Fibroblast of the aortic adventitia (primary cell): ENCODE results near the gene NELL1. TPM values are rescaled to one million over a fixed set of nuclear protein-coding genes. Genes with fewer than 3 reads are reported as not detected.
"Not testable (repeated sequence)": the region's sequence is repeated elsewhere in the genome, so short reads cannot be mapped to it uniquely, and the experiment has no call there.

Source experiments
- DNase-seq: peaks from one replicate; pipeline ENCODE4 v3.0.0-alpha.2; 2010; ENCODE audit warnings: low read depth
- H3K4me3 ChIP-seq: 2 replicates; pipeline ENCODE4 v1.5.1; 2011; ENCODE audit warnings: low read depth, mild to moderate bottlenecking, control low read depth, low read length, moderate library complexity
- CTCF ChIP-seq: IDR thresholded peaks from 2 replicates; pipeline ENCODE4 v1.5.1; 2011; ENCODE audit warnings: mild to moderate bottlenecking, low read length, control low read depth, inconsistent platforms; ENCODE audit not compliant: insufficient read depth
- total RNA-seq: library from RNA; depleted of rRNA; stranded (reverse); fragments of >200 nt; gene quantifications from 2 replicates; pipeline ENCODE4 v1.2.3, GENCODE V29; 2012; ENCODE audit warnings: low replicate concordance

NELL1 gene
- total RNA-seq, 1 donor: not detected

- DNase-seq: no peak
- no peak for TF ChIP-seq CTCF
- H3K4me3 ChIP-seq: no peak overlapping the region
Observed at GRCh38 chr11:21254790-21255189, 585.4 kb downstream of the NELL1 start.

GRCh38 chr11:21257461-21257860 is 588.1 kb downstream of the NELL1 start:
- TF ChIP-seq CTCF: no peak
- DNase-seq: no peak
- H3K4me3 ChIP-seq: no peak overlapping the region

- TF ChIP-seq CTCF: no peak
- DNase-seq: no peak
- H3K4me3 ChIP-seq: no peak overlapping the region
Observed at GRCh38 chr11:21258414-21258813, 589.0 kb downstream of the NELL1 start.

GRCh38 chr11:21260101-21260500 is 590.7 kb downstream of the NELL1 start:
- H3K4me3 ChIP-seq: no peak overlapping the region
- DNase-seq: no peak
- no peak for TF ChIP-seq CTCF

- TF ChIP-seq CTCF: no peak
- H3K4me3 ChIP-seq: no peak overlapping the region
- DNase-seq: no peak
Observed at GRCh38 chr11:21262992-21263391, 593.6 kb downstream of the NELL1 start.

- no peak for TF ChIP-seq CTCF
- H3K4me3 ChIP-seq: no peak overlapping the region
- no peak for DNase-seq
Observed at GRCh38 chr11:21264125-21264524, 594.7 kb downstream of the NELL1 start.

GRCh38 chr11:21268036-21268435 is 598.6 kb downstream of the NELL1 start:
- no peak for DNase-seq
- no peak overlapping the region for H3K4me3 ChIP-seq
- TF ChIP-seq CTCF: no peak

- not testable (repeated sequence) for DNase-seq, H3K4me3 ChIP-seq
Observed at GRCh38 chr11:21272139-21272538, 602.8 kb downstream of the NELL1 start.
